ENCODE results near the gene UTP3.
A peak's percentile ranks its signal among the peaks of the same experiment; 100 is the strongest.
"Not testable (repeated sequence)": the region's sequence is repeated elsewhere in the genome, so short reads cannot be mapped to it uniquely, and the experiment has no call there.

The UTP3 gene

GRCh38 chr4:70687392-70687791 is 940 bp upstream of the UTP3 start:
- peaks cover 64% of the 10 kb centered on the region for H3K79me2 ChIP-seq (ENCODE audit: low read length)
- TF ChIP-seq CTCF (IDR thresholded peaks at IDR 0.05; ENCODE audit: low read length) (no peak), EZH2phosphoT487 (IDR thresholded peaks at IDR 0.05; ENCODE audit: low read length) (no peak), EZH2 (optimal IDR thresholded peaks at IDR 0.05; ENCODE audit: low read depth, low read length) (no peak)
- DNase-seq: peak; percentile 30
- H3K36me3 ChIP-seq (replicated peaks; ENCODE audit: insufficient read depth, low read length): peaks cover 7% of the 10 kb centered on the region; the same call in 1 of the 2 replicates
- H3K4me1 ChIP-seq (ENCODE audit: low read length): peaks cover 31% of the 10 kb centered on the region
- H3K9me2 ChIP-seq (replicated peaks; ENCODE audit: insufficient read depth, low read length): no peaks in the 10 kb centered on the region
- peak overlapping the region; percentile 86 for H3K4me2 ChIP-seq (ENCODE audit: low read depth, low read length)
- peak overlapping the region; percentile 61 for H3K9ac ChIP-seq (ENCODE audit: low read length)
- peak overlapping the region; percentile 72 for H3K4me3 ChIP-seq (ENCODE audit: low read length)
- peaks cover 8% of the 10 kb centered on the region for H3F3A ChIP-seq (ENCODE audit: insufficient read depth, low read length)
- no peaks in the 10 kb centered on the region for H3K9me3 ChIP-seq (replicated peaks; ENCODE audit: insufficient read depth, low read length)
- peak overlapping the region; percentile 85 for H3K27ac ChIP-seq (ENCODE audit: low read length)
- H2AFZ ChIP-seq (ENCODE audit: low read length): peak overlapping the region; percentile 90
- no peaks in the 10 kb centered on the region for H3K27me3 ChIP-seq (replicated peaks; ENCODE audit: insufficient read depth, low read length)
- H4K20me1 ChIP-seq (ENCODE audit: insufficient read depth, low read length): no peaks in the 10 kb centered on the region

- Histone ChIP-seq H3K4me3 (ENCODE audit: low read length) (peak overlapping the region; percentile 72), H3K9me2 (replicated peaks; ENCODE audit: insufficient read depth, low read length) (no peaks in the 10 kb centered on the region), H3K27me3 (replicated peaks; ENCODE audit: insufficient read depth, low read length) (no peaks in the 10 kb centered on the region), H2AFZ (ENCODE audit: low read length) (peak overlapping the region; percentile 90), H3K79me2 (ENCODE audit: low read length) (peaks cover 63% of the 10 kb centered on the region), H3K36me3 (replicated peaks; ENCODE audit: insufficient read depth, low read length) (peaks cover 7% of the 10 kb centered on the region; the same call in 1 of the 2 replicates), H3K4me2 (ENCODE audit: low read depth, low read length) (peak overlapping the region; percentile 86), H3K9ac (ENCODE audit: low read length) (peak overlapping the region; percentile 61), H4K20me1 (ENCODE audit: insufficient read depth, low read length) (no peaks in the 10 kb centered on the region), H3K4me1 (ENCODE audit: low read length) (peaks cover 26% of the 10 kb centered on the region), H3F3A (ENCODE audit: insufficient read depth, low read length) (peaks cover 9% of the 10 kb centered on the region), H3K9me3 (replicated peaks; ENCODE audit: insufficient read depth, low read length) (no peaks in the 10 kb centered on the region), H3K27ac (ENCODE audit: low read length) (peak overlapping the region; percentile 85; the same call in 1 of the 2 replicates)
- TF ChIP-seq CTCF (IDR thresholded peaks at IDR 0.05; ENCODE audit: low read length): no peak
- TF ChIP-seq EZH2phosphoT487 (IDR thresholded peaks at IDR 0.05; ENCODE audit: low read length): no peak
- TF ChIP-seq EZH2 (optimal IDR thresholded peaks at IDR 0.05; ENCODE audit: low read depth, low read length): no peak
- DNase-seq: no peak
Observed at GRCh38 chr4:70688795-70689231, 481 bp downstream of the UTP3 start.

- DNase-seq: no peak
- no peaks in the 10 kb centered on the region for H4K20me1 ChIP-seq (ENCODE audit: insufficient read depth, low read length)
- peaks cover 7% of the 10 kb centered on the region; the same call in 1 of the 2 replicates for H3K36me3 ChIP-seq (replicated peaks; ENCODE audit: insufficient read depth, low read length)
- no peak overlapping the region for H3K27ac ChIP-seq (ENCODE audit: low read length)
- H3K4me1 ChIP-seq (ENCODE audit: low read length): peaks cover 18% of the 10 kb centered on the region
- no peaks in the 10 kb centered on the region for H3K27me3 ChIP-seq (replicated peaks; ENCODE audit: insufficient read depth, low read length)
- H3K4me2 ChIP-seq (ENCODE audit: low read depth, low read length): no peak overlapping the region
- H3K9me3 ChIP-seq (replicated peaks; ENCODE audit: insufficient read depth, low read length): no peaks in the 10 kb centered on the region
- no peaks in the 10 kb centered on the region for H3K9me2 ChIP-seq (replicated peaks; ENCODE audit: insufficient read depth, low read length)
- H2AFZ ChIP-seq (ENCODE audit: low read length): no peak overlapping the region
- H3K9ac ChIP-seq (ENCODE audit: low read length): no peak overlapping the region
- H3K79me2 ChIP-seq (ENCODE audit: low read length): peaks cover 52% of the 10 kb centered on the region
- no peak overlapping the region for H3K4me3 ChIP-seq (ENCODE audit: low read length)
- peaks cover 14% of the 10 kb centered on the region for H3F3A ChIP-seq (ENCODE audit: insufficient read depth, low read length)
- no peak for TF ChIP-seq EZH2phosphoT487 (IDR thresholded peaks at IDR 0.05; ENCODE audit: low read length)
- TF ChIP-seq EZH2 (optimal IDR thresholded peaks at IDR 0.05; ENCODE audit: low read depth, low read length): no peak
- no peak for TF ChIP-seq CTCF (IDR thresholded peaks at IDR 0.05; ENCODE audit: low read length)
Observed at GRCh38 chr4:70691661-70692060, 3.3 kb downstream of the UTP3 start.

- H3F3A ChIP-seq (ENCODE audit: insufficient read depth, low read length); H3K27me3 ChIP-seq (replicated peaks; ENCODE audit: insufficient read depth, low read length); H3K27ac ChIP-seq (ENCODE audit: low read length); H3K4me2 ChIP-seq (ENCODE audit: low read depth, low read length); H3K4me3 ChIP-seq (ENCODE audit: low read length); H3K9me2 ChIP-seq (replicated peaks; ENCODE audit: insufficient read depth, low read length); H3K9me3 ChIP-seq (replicated peaks; ENCODE audit: insufficient read depth, low read length); H3K36me3 ChIP-seq (replicated peaks; ENCODE audit: insufficient read depth, low read length); H2AFZ ChIP-seq (ENCODE audit: low read length); DNase-seq; H3K9ac ChIP-seq (ENCODE audit: low read length); H4K20me1 ChIP-seq (ENCODE audit: insufficient read depth, low read length): not testable (repeated sequence)
- H3K79me2 ChIP-seq (ENCODE audit: low read length): peaks cover 29% of the 10 kb centered on the region
- H3K4me1 ChIP-seq (ENCODE audit: low read length): peaks cover 14% of the 10 kb centered on the region
Observed at GRCh38 chr4:70694633-70695032, 6.3 kb downstream of the UTP3 start.

GRCh38 chr4:70698435-70698834 is 10.1 kb downstream of the UTP3 start:
- not testable (repeated sequence) for H3K79me2 ChIP-seq (ENCODE audit: low read length); H3K4me2 ChIP-seq (ENCODE audit: low read depth, low read length); H3K9me2 ChIP-seq (replicated peaks; ENCODE audit: insufficient read depth, low read length)

More at GRCh38 chr4:70698435-70698834, 10.1 kb downstream of the UTP3 start:
- H4K20me1 ChIP-seq (ENCODE audit: insufficient read depth, low read length); H3K9me3 ChIP-seq (replicated peaks; ENCODE audit: insufficient read depth, low read length); H3K4me1 ChIP-seq (ENCODE audit: low read length); H3K36me3 ChIP-seq (replicated peaks; ENCODE audit: insufficient read depth, low read length); H3K9ac ChIP-seq (ENCODE audit: low read length); H3K4me3 ChIP-seq (ENCODE audit: low read length); H3K27me3 ChIP-seq (replicated peaks; ENCODE audit: insufficient read depth, low read length); H3K27ac ChIP-seq (ENCODE audit: low read length); DNase-seq; H2AFZ ChIP-seq (ENCODE audit: low read length); H3F3A ChIP-seq (ENCODE audit: insufficient read depth, low read length): not testable (repeated sequence)

Data from MM.1S (cell line).